Activated CD8-positive, alpha-beta T cell treated with anti-CD3 and anti-CD28 coated beads for 36 hours (primary cell): ENCODE data around the gene CFP. TPM values are rescaled to one million over a fixed set of nuclear protein-coding genes. Genes with fewer than 3 reads are reported as not detected.

ENCODE experiments used
- ATAC-seq: fragments of 200-7000 bp; cut with Tn5 transposase; one replicate; pipeline ENCODE4 v1.10.0; 2021; ENCODE audit warnings: mild to moderate bottlenecking, moderate library complexity
- CTCF ChIA-PET: fragments of 350-600 bp; sonication (Branson Sonifier 250); formaldehyde crosslinking; loops from one replicate; lab custom pipeline; 2021; ENCODE audit warnings: antibody characterized with exemption; lab: Charles Lee
- POLR2A ChIA-PET: fragments of 350-600 bp; sonication (Branson Sonifier 250); formaldehyde crosslinking; loops from one replicate; lab custom pipeline; 2021; ENCODE audit warnings: antibody characterized with exemption; lab: Charles Lee
- DNase-seq: peaks from one replicate; pipeline ENCODE4 v3.0.0-alpha.2; 2020
- H3K27ac Mint-ChIP-seq: one replicate; pipeline ENCODE4 v1.8.0; 2021; ENCODE audit warnings: mild to moderate bottlenecking, mixed read lengths
- H3K27me3 Mint-ChIP-seq: one replicate; pipeline ENCODE4 v1.8.0; 2021; ENCODE audit warnings: mixed read lengths
- H3K36me3 Mint-ChIP-seq: one replicate; pipeline ENCODE4 v1.8.0; 2021; ENCODE audit warnings: low read depth, mixed read lengths
- H3K4me1 Mint-ChIP-seq: one replicate; pipeline ENCODE4 v1.8.0; 2021; ENCODE audit warnings: low read depth, mixed read lengths
- H3K4me3 Mint-ChIP-seq: one replicate; pipeline ENCODE4 v1.8.0; 2021; ENCODE audit warnings: mild to moderate bottlenecking, moderate library complexity, mixed read lengths
- H3K9me3 Mint-ChIP-seq: one replicate; pipeline ENCODE4 v1.8.0; 2021; ENCODE audit warnings: mixed read lengths
- CTCF ChIP-seq: fragments of 200-600 bp; IDR thresholded peaks from one replicate; pipeline ENCODE4 v1.8.0; 2022; ENCODE audit warnings: antibody characterized with exemption, mild to moderate bottlenecking
- intact Hi-C: fragments of 100-400 bp; cut with micrococcal nuclease; formaldehyde crosslinking; loops from one replicate; pipeline ENCODE4 v1.10.0; 2022
- total RNA-seq, 2 experiments: library from RNA; stranded (reverse); gene quantifications; one replicate each; pipeline ENCODE4 v1.2.3, GENCODE V29; 2021

CFP gene
- total RNA-seq, 2 experiments from 2014 or later, result 1.6 to 2.1 TPM

- Mint-ChIP-seq H3K27ac (no peak overlapping the region), H3K4me3 (peak overlapping the region; percentile 71), H3K27me3 (peaks cover 3% of the 10 kb centered on the region), H3K9me3 (no peaks in the 10 kb centered on the region), H3K4me1 (peaks cover 14% of the 10 kb centered on the region), H3K36me3 (peaks cover 5% of the 10 kb centered on the region)
- DNase-seq (peak; percentile 53), ATAC-seq (peak; percentile 52)
- no peak for TF ChIP-seq CTCF
- ChIA-PET CTCF (no interaction called here), POLR2A (interaction anchor here (0.5 kb wide), 1 partner anchor 41 kb away, joined by 3 read pairs; no protein-coding TSS in a partner anchor)
- intact Hi-C loops, result loop anchor here (10.0 kb wide), 1 partner anchor 59 kb away; the partner anchor contains the start of gene ARAF
Measured at GRCh38 chrX:47623540-47624027, 6.1 kb downstream of the CFP start.

GRCh38 chrX:47621851-47622250 is 7.9 kb downstream of the CFP start:
- CTCF ChIA-PET, result no interaction called here
- no peak overlapping the region for H3K4me3 Mint-ChIP-seq
- H3K27ac Mint-ChIP-seq, result no peak overlapping the region
- H3K36me3 Mint-ChIP-seq, result peaks cover 5% of the 10 kb centered on the region
- TF ChIP-seq CTCF, result no peak
- H3K27me3 Mint-ChIP-seq, result peaks cover 7% of the 10 kb centered on the region
- peaks cover 14% of the 10 kb centered on the region for H3K4me1 Mint-ChIP-seq
- POLR2A ChIA-PET, result no interaction called here
- H3K9me3 Mint-ChIP-seq, result no peaks in the 10 kb centered on the region
- intact Hi-C loops, result loop anchor here (10.0 kb wide), 1 partner anchor 57 kb away; the partner anchor contains the start of gene ARAF
- ATAC-seq (no peak), DNase-seq (no peak)

- TF ChIP-seq CTCF, result no peak
- Mint-ChIP-seq H3K4me3 (peak overlapping the region; percentile 54), H3K27ac (no peak overlapping the region), H3K9me3 (no peaks in the 10 kb centered on the region), H3K4me1 (peaks cover 14% of the 10 kb centered on the region), H3K27me3 (peaks cover 7% of the 10 kb centered on the region), H3K36me3 (peaks cover 3% of the 10 kb centered on the region)
- ATAC-seq, result no peak
- DNase-seq, result no peak
- POLR2A ChIA-PET, result interaction anchor here (1.0 kb wide), 1 partner anchor 17 kb away, joined by 3 read pairs; no protein-coding TSS in a partner anchor
- intact Hi-C loops, result loop anchor here (10.0 kb wide), 1 partner anchor 55 kb away; the partner anchor contains the start of gene ARAF
- CTCF ChIA-PET, result no interaction called here
Measured at GRCh38 chrX:47620303-47620685, 9.4 kb downstream of the CFP start.

- peak; percentile 82 for DNase-seq
- H3K36me3 Mint-ChIP-seq, result no peaks in the 10 kb centered on the region
- peak within 1 kb of the TSS; percentile 54 for H3K4me3 Mint-ChIP-seq
- no peak for TF ChIP-seq CTCF
- ChIA-PET CTCF (no interaction called here), POLR2A (interaction anchor here (1.0 kb wide), 1 partner anchor 18 kb away, joined by 3 read pairs; no protein-coding TSS in a partner anchor)
- H3K4me1 Mint-ChIP-seq, result peaks cover 14% of the 10 kb centered on the region
- peak; percentile 84 for ATAC-seq
- H3K9me3 Mint-ChIP-seq, result no peaks in the 10 kb centered on the region
- H3K27me3 Mint-ChIP-seq, result peaks cover 7% of the 10 kb centered on the region
- intact Hi-C loops, result loop anchor here (10.0 kb wide), 1 partner anchor 55 kb away; the partner anchor contains the start of gene ARAF
- no peak within 1 kb of the TSS for H3K27ac Mint-ChIP-seq
Measured at GRCh38 chrX:47619486-47620302, 10.0 kb downstream of the CFP start, which contains the start of gene SYN1. TSS of gene SYN1 (minus strand) at chrX:47619857. CDS start at chrX:47619728, 129 bp downstream.
